Thyroid gland (tissue), 4 donors: ENCODE results near the gene CTNNBL1. TPM values are rescaled to one million over a fixed set of nuclear protein-coding genes. Genes with fewer than 3 reads are reported as not detected.

Experiments used
- DNase-seq, 2 donors: peaks; one replicate each; pipeline ENCODE4 v3.0.0-alpha.2; 2019
- H3K27ac ChIP-seq, 3 donors: fragments of 200-600 bp; sonication (generic); 1 replicate in 2 of 3; 2 replicates in 1 of 3; pipeline ENCODE4 v1.5.1; 2016 to 2019; ENCODE audit warnings: mild to moderate bottlenecking in 1 of 3, moderate library complexity in 1 of 3
- H3K27me3 ChIP-seq: fragments of 200-600 bp; sonication (generic); one replicate; pipeline ENCODE4 v1.5.1; 2019
- H3K36me3 ChIP-seq, 2 donors: fragments of 200-600 bp; sonication (generic); one replicate each; pipeline ENCODE4 v1.5.1; 2016 to 2019
- H3K4me1 ChIP-seq, 2 donors: fragments of 200-600 bp; sonication (generic); one replicate each; pipeline ENCODE4 v1.5.1; 2017 to 2019
- H3K4me3 ChIP-seq, 3 donors: fragments of 200-600 bp; sonication (generic); replicated peaks in 1 of 3; 1 replicate in 2 of 3; 2 replicates in 1 of 3; pipeline ENCODE4 v1.5.1; 2016; ENCODE audit warnings: mild to moderate bottlenecking in 1 of 3
- H3K9me3 ChIP-seq: fragments of 200-600 bp; sonication (generic); one replicate; pipeline ENCODE4 v1.5.1; 2017
- CTCF ChIP-seq, 6 experiments: fragments of 200-600 bp in 3 of 6; fragments of 450-650 bp in 3 of 6; sonication (generic) in 3 of 6; IDR thresholded peaks; one replicate each; pipeline ENCODE4 v1.5.1; 2016 to 2019; ENCODE audit warnings: antibody characterized with exemption in 6 of 6, mild to moderate bottlenecking in 2 of 6, inconsistent platforms in 1 of 6, moderate library complexity in 1 of 6
- POLR2A ChIP-seq, 2 donors: fragments of 450-650 bp; IDR thresholded peaks; one replicate each; pipeline ENCODE4 v1.6.1; 2017; ENCODE audit warnings: antibody characterized with exemption in 2 of 2, mild to moderate bottlenecking in 2 of 2, moderate library complexity in 1 of 2
- WGBS, 2 donors: methylation state at CpG; one replicate each; pipeline ENCODE4 v1.1.5; 2017; 5-methylcytosine and 5-hydroxymethylcytosine counted together
- intact Hi-C: fragments of 100-400 bp; cut with DNase I; formaldehyde crosslinking; loops from one replicate; pipeline ENCODE4 v1.15.1; 2023
- total RNA-seq, 4 donors: library from RNA; depleted of rRNA; stranded (reverse); fragments of >200 nt; gene quantifications; one replicate each; pipeline ENCODE4 v1.2.3, GENCODE V29; 2016

Gene CTNNBL1
- total RNA-seq, 4 donors from 2014 or later = 22.3 to 31.2 (median 24.6) TPM

- no peak overlapping the region for H3K4me3 ChIP-seq
- H3K27ac ChIP-seq = no peak overlapping the region
- H3K4me1 ChIP-seq = no peaks in the 10 kb centered on the region
- TF ChIP-seq CTCF (IDR thresholded peaks at IDR 0.05) (no peak), POLR2A (IDR thresholded peaks at IDR 0.05) (no peak)
- H3K9me3 ChIP-seq = no peaks in the 10 kb centered on the region
- H3K36me3 ChIP-seq = no peaks in the 10 kb centered on the region
- DNase-seq = no peak
- intact Hi-C loops = no loop called here
- no peaks in the 10 kb centered on the region for H3K27me3 ChIP-seq
- WGBS, 2 donors = 89% methylated on average over 8 of the region's 8 CpGs
Measured at GRCh38 chr20:37777012-37777950, 83.5 kb downstream of the CTNNBL1 start.

- DNase-seq = no peak
- Histone ChIP-seq H3K9me3 (no peaks in the 10 kb centered on the region), H3K4me3 (no peak overlapping the region), H3K27ac (no peak overlapping the region), H3K36me3 (no peaks in the 10 kb centered on the region), H3K4me1 (no peaks in the 10 kb centered on the region), H3K27me3 (no peaks in the 10 kb centered on the region)
- TF ChIP-seq CTCF (IDR thresholded peaks at IDR 0.05) = no peak
- no peak for TF ChIP-seq POLR2A (IDR thresholded peaks at IDR 0.05)
- intact Hi-C loops = no loop called here
Measured at GRCh38 chr20:37777988-37778659, 84.3 kb downstream of the CTNNBL1 start.

- Histone ChIP-seq H3K36me3 (no peaks in the 10 kb centered on the region), H3K27me3 (no peaks in the 10 kb centered on the region), H3K9me3 (no peaks in the 10 kb centered on the region), H3K4me3 (no peak overlapping the region), H3K27ac (no peak overlapping the region), H3K4me1 (no peaks in the 10 kb centered on the region)
- TF ChIP-seq CTCF (IDR thresholded peaks at IDR 0.05) (no peak), POLR2A (IDR thresholded peaks at IDR 0.05) (no peak)
- DNase-seq = no peak
- 78 to 93% methylated on average over 1 of the region's 1 CpG for WGBS, 2 donors
- intact Hi-C loops = no loop called here
Measured at GRCh38 chr20:37781626-37782025, 87.8 kb downstream of the CTNNBL1 start.

- no peak overlapping the region for H3K27ac ChIP-seq
- H3K36me3 ChIP-seq = peaks cover 0 to 3% of the 10 kb centered on the region in 2 donors
- intact Hi-C loops = no loop called here
- H3K4me1 ChIP-seq = no peaks in the 10 kb centered on the region
- H3K9me3 ChIP-seq = no peaks in the 10 kb centered on the region
- no peak for TF ChIP-seq POLR2A (IDR thresholded peaks at IDR 0.05)
- DNase-seq = peak in 1 of 2 donors; percentile 3
- 50 to 80% methylated on average over 1 of the region's 1 CpG for WGBS, 2 donors
- H3K4me3 ChIP-seq = no peak overlapping the region
- H3K27me3 ChIP-seq = no peaks in the 10 kb centered on the region
Measured at GRCh38 chr20:37786043-37786442, 92.2 kb downstream of the CTNNBL1 start.

- no peaks in the 10 kb centered on the region for H3K9me3 ChIP-seq
- H3K27me3 ChIP-seq = no peaks in the 10 kb centered on the region
- intact Hi-C loops = no loop called here
- 83 to 94% methylated on average over 1 of the region's 1 CpG for WGBS, 2 donors
- H3K4me3 ChIP-seq = no peak overlapping the region
- H3K27ac ChIP-seq = no peak overlapping the region
- peaks cover 0 to 12% of the 10 kb centered on the region in 2 donors for H3K36me3 ChIP-seq
- TF ChIP-seq POLR2A (IDR thresholded peaks at IDR 0.05) (no peak), CTCF (IDR thresholded peaks at IDR 0.05) (no peak)
- no peak for DNase-seq
- no peaks in the 10 kb centered on the region for H3K4me1 ChIP-seq
Measured at GRCh38 chr20:37789408-37789807, 95.6 kb downstream of the CTNNBL1 start.
